ENCODE data around the gene GPR78.

- TF ChIP-seq REST (IDR thresholded peaks at IDR 0.05; ENCODE audit: insufficient read depth in 1 of 2, low read depth in 2 of 2, low read length in 2 of 2) (no peak), POLR2AphosphoS5 (IDR thresholded peaks at IDR 0.05; ENCODE audit: low read depth, low read length) (no peak), SIN3A (IDR thresholded peaks at IDR 0.05; ENCODE audit: borderline replicate concordance, insufficient read depth, low read length) (no peak)
These were observed 8.2 kb upstream of the GPR78 start for GRCh38 chr4:8571702-8572685.

All from PFSK-1 (cell line).